Stomach (tissue), 4 donors: ENCODE data around the gene SDR42E2.
"Not testable (repeated sequence)": the region's sequence is repeated elsewhere in the genome, so short reads cannot be mapped to it uniquely, and the experiment has no call there.

Source experiments
- POLR2A ChIP-seq, 4 donors: fragments of 450-650 bp; IDR thresholded peaks; one replicate each; pipeline ENCODE4 v1.6.1; 2016; ENCODE audit warnings: antibody characterized with exemption in 4 of 4, control low read depth in 2 of 4, mild to moderate bottlenecking in 1 of 4, moderate library complexity in 1 of 4
- POLR2AphosphoS5 ChIP-seq, 3 donors: sonication (generic); formaldehyde crosslinking; IDR thresholded peaks; one replicate each; pipeline ENCODE4 v1.6.1; 2016; ENCODE audit warnings: antibody characterized with exemption in 3 of 3
- TF ChIP-seq, protein P1 (sequence below), 7 experiments: fragments of 450-650 bp in 4 of 7; fragments of 200-600 bp in 3 of 7; sonication (generic) in 3 of 7; IDR thresholded peaks; one replicate each; pipeline ENCODE4 v1.5.1; 2016 to 2019; ENCODE audit warnings: antibody characterized with exemption in 7 of 7, control low read depth in 2 of 7, mild to moderate bottlenecking in 1 of 7

DNA sequence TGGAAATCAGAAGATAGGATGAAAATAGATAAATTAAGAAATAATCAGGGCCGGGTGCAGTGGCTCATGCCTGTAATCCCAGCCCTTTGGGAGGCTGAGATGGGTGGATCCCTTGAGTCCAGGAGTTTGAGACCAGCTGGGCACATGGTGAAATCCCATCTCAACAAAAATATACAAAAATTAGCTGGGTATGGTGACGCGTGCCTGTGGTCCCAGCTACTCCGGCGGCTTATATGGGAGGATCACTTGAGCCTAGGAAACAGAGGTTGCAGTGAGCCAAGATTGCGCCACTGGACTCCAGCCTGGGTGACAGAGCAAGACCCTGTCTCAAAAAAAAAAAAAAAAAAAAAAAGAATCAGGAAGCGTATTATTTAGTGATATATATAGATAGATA lies 54.5 kb downstream of the SDR42E2 start:
- not testable (repeated sequence) for TF ChIP-seq POLR2A, POLR2AphosphoS5 (IDR thresholded peaks at IDR 0.05)
- TF ChIP-seq, protein P1, sequence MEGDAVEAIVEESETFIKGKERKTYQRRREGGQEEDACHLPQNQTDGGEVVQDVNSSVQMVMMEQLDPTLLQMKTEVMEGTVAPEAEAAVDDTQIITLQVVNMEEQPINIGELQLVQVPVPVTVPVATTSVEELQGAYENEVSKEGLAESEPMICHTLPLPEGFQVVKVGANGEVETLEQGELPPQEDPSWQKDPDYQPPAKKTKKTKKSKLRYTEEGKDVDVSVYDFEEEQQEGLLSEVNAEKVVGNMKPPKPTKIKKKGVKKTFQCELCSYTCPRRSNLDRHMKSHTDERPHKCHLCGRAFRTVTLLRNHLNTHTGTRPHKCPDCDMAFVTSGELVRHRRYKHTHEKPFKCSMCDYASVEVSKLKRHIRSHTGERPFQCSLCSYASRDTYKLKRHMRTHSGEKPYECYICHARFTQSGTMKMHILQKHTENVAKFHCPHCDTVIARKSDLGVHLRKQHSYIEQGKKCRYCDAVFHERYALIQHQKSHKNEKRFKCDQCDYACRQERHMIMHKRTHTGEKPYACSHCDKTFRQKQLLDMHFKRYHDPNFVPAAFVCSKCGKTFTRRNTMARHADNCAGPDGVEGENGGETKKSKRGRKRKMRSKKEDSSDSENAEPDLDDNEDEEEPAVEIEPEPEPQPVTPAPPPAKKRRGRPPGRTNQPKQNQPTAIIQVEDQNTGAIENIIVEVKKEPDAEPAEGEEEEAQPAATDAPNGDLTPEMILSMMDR (IDR thresholded peaks at IDR 0.05), result not testable (repeated sequence)
